ENCODE measurements around the gene PCNX2.
"Not testable (repeated sequence)": the region's sequence is repeated elsewhere in the genome, so short reads cannot be mapped to it uniquely, and the experiment has no call there.

Gene PCNX2

GRCh38 chr1:233151861-233152260 is 143.7 kb downstream of the PCNX2 start:
- ATAC-seq, result no peak

GRCh38 chr1:233144434-233144833 is 151.1 kb downstream of the PCNX2 start:
- no peak for ATAC-seq

DNA sequence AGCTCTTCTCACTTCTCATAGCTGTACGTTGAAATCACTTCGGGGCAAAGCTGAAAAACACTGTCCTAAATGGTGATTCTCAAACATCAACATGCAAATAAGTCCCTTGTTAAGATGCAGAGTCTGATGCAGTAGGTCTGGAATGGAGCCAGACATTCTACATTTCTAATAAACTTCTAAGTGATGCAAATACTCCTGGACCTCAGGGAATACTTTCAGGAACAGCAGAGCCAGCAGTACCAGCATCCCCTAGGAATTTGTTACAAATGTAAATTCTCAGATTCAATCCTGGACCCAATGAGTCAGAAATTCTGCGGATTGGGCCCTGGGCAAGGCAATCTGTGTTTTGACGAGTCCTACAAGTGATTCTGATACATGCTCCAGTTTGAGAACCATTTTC is 152.3 kb downstream of the PCNX2 start:
- ATAC-seq, result no peak

DNA sequence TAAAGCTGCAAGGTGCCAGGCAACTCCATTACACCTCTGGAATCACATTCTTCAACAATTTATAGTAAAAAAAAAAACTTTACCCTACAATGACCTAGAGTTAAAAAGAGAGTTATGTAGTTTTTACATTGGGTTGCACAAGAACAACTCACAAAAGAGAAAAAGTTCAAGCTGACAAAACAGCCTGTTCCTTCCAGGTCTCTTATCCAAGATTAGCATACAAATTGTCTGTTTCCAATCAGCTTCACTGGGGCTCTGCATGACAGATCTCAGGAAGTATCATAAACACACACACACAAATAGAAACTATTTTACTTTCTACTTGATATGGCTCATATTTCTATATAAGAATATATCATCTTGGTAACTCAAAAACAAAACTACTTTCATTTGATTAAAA is 154.6 kb downstream of the PCNX2 start:
- no peak for ATAC-seq

DNA sequence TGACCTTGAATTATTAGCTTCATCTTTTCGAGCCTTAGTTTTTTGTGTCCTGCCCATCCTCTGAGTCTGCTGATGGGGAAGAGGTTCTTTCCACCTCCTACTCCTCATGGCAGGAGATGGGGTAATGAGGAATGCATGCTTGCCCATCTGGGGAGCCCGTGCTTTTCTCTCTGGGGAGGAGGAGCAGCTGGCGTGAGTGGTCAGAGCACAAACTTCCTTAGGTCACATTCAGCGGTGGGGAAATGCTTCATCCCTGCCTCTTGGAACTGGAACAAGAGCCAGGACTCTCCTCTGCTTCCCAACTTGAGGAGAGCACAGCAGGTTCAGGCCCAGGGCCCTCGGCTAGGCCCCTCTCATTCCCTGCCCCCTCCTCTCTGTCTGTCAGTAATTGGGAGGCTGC is 155.0 kb downstream of the PCNX2 start:
- ATAC-seq, result no peak

DNA sequence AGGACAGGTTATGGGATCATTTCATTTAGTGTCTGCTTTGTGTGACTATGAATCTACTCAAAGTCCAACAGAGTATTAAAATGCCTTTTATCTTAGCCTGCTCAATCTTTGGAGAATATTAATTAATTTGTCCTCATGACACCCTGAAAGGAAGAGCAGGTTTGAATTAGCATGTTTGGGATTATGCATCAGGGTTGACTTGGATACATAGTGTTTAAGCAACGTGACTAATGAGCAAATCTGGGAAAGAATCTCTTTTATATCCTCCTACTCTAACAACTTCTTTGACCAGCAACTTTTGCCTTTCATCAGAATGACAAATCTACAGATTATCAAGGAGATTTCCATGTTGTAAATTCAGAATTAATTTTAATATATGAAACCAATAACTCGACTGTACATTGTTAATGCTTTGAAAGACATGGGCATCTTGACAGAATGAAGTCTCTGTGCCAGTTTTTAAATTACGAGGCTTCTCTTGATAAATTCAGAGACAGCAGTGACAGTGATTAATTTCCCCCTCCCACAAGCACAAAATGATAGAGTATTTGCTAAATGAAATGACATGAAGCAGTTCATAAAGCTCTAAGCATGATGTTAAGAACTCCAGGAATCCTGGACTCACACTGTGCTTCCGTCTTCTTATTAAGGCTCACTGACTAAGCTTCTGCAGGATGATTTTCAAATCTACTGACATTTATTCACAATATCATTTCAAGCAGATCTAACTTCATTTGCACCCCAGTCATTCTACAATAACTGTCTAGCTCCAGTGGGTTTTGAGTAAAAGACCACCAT is 156.5 kb downstream of the PCNX2 start:
- no peak for ATAC-seq

DNA sequence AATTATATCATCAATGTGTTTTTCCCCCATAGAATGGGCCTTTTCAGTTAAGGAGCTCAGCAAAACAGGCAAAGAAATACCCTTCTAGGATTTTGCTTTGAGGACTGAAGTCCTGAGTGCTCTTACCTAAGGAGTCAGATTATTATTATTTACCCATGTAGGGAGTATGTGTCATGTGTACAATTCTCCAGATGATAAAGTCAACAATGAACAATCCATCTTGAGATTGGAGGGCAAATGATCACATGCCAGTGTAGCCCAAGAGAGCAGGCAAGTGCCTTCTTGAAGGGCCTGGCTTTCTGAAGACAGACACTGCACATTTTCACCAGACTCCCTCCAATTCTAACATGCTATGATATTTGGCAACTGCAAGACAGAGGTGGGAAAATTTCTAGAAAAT is 159.7 kb downstream of the PCNX2 start:
- no peak for ATAC-seq

DNA sequence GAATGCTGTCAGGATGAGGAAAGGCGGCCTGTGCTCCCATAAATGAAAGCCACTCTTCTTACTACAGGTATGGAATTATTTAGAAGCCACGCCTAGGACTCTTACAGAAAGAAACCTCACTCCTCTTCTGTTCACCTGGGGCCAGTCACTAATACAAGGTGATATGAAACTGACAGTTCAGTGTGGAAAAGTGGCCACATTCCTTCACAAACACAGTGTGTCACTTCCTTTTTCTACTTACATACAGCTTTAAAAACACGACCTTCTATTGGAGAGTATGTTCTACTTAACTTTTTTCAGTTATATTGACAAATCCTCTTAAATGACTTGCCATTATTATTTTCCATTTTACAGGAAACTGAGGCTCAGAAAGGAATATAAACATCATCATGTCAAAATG is 163.1 kb downstream of the PCNX2 start:
- no peak for ATAC-seq

- not testable (repeated sequence) for ATAC-seq
Measured at GRCh38 chr1:233129031-233129430, 166.5 kb downstream of the PCNX2 start.

GRCh38 chr1:233127157-233127556 is 168.4 kb downstream of the PCNX2 start:
- ATAC-seq, result no peak

DNA sequence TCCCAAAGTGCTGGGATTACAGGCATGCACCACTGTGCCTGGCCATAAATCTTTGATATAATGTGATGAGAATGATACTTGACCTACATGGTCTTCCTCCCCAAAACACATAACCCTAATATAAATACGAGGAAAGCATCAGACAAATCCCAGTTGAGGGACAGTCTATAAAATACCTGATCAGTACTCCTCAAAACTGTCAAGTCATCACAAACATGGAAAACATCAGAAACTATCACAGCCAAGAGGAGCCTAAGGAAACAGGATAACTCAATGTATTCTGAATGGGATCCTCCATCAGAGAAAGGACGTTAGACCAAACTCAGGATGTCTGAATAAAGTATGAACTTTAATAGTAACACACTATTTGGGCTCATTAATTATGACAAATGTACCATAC is 172.7 kb downstream of the PCNX2 start:
- no peak for ATAC-seq

GRCh38 chr1:233121947-233122559 is 173.5 kb downstream of the PCNX2 start:
- ATAC-seq, result no peak

DNA sequence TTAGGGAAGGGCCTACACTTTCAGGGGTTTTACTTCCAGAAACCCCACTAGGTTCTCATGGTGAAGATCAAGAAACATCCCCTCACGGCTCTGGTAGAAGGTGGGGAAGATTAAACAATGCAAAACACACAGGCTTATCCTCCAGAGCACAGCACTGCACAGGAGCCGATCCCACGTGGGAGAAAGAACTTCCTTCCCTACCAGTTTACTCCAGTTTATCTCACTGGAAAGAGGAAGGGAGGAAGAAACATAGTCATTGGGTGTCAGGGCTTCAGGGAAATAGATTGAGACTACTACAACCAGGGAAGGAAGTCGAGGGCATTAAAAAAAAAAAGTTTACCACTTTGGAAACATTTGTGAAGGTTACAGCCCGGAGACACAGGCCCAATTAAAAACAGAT is 180.7 kb downstream of the PCNX2 start:
- no peak for ATAC-seq

DNA sequence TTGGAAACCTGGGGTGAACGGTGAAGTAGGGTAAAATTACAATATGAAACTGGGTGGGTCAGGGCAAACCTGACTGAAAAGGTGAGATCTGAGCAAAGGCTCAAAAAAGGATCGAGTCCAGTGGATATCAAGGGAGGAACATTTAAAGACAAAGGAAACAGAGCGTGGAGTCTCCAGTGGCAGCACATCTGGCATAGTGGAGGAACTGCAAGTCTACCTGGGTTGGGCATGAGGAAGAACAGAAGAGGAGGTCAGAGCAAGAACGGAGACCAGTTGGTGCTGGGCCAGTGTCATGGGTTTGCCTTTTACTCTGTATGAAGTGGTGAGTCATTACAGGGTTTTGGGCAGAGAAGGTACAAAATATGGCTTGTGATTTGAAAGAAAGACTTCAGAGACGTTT is 181.4 kb downstream of the PCNX2 start:
- ATAC-seq, result no peak

DNA sequence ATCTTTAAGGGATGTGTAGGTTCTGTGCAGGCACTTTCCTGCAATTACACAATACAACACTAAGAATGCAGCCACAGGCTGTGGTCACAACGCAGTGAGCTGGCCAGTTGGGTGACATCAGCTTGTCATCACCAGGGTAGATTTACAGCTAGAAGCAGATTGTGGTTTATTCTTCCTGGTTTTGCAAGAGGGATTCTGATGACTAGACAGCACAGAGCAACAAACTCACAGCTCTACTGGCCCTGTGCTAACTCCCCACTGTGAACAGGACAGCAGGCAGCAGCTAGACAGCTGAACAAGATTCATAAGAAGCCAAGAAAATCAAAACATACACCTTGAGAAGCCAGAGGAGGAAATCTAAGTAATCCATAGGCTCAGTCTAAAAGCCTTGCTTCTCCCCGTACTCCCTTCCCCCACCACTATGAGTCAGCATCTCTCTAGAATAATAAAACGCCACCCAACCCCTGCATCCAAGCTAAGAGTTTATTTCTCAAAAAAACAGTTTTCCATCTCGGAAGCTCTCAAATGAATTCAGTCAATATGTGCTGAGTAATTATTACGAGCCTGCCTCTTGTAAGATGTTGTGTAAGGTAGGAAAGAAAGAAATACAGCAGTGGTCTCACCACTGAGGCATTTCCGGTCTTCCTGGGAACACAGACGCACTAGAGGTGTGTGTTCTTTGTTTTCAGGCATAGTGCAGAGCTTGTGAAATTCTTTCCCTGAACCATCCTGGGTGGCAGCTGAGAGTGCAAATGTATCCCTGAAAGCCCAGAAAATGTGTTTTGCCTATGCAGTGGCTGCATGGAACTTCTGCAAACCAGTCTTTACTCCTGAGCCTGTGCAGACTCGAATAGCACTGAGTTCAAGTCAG is 182.3 kb downstream of the PCNX2 start:
- peak; percentile 35 to 45 for ATAC-seq

DNA sequence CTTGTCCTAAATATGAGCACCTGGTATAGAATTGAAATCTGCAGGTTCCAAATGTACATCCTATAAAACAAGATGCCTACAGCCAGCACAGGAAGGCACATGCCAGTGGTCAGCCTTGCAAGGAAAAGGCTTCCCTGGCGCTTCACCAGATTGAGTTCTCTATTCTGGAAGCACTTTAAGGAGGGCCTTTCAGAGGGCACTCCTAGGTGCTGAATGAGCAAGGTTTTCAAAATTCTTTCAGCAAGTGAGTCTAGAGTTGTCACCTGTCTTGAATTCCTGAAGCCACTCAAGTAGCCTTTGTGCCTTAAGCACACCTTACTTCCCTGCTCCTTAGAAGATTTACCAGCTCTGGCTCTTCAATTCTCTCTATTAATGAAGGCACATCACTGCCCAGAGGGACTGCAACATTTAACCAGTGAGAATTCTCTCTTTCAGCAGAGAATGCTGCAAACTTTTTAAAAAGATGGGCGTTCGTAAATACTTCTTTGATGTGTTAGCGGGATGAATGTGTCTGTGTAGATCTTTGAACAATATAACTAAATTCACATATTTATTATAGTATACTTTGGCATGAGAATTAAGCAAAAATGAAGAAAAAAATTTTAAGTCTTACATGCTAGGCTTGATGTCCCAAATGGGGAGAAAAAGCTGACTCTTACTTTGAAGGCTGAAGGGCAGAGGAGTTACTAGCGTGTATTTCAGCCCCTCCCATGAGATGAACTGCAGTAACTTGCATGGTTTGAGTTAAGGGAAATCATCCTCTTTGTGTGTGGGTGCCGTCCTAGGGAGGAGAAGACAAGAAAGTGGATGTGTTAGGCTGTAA is 183.1 kb downstream of the PCNX2 start:
- no peak for ATAC-seq

GRCh38 chr1:233111731-233112130 is 183.8 kb downstream of the PCNX2 start:
- no peak for ATAC-seq

DNA sequence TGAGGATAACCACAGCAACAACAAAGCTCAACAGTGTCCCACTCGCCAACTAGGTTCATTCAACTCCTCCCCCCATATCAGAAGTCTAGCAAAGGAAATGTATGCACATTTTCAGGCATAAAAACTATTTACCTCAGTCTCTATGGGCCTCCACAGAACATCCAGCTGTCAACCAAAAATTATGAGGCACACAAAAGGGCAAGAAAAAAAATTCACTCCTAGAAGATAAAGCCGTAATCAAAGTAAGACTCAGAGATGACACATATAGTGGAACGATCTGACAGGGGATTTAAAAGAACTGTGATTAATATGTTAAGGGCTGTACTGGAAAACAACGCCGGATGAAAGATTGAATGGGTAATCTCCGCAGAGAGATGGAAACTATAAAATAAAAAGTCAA is 186.4 kb downstream of the PCNX2 start:
- no peak for ATAC-seq

DNA sequence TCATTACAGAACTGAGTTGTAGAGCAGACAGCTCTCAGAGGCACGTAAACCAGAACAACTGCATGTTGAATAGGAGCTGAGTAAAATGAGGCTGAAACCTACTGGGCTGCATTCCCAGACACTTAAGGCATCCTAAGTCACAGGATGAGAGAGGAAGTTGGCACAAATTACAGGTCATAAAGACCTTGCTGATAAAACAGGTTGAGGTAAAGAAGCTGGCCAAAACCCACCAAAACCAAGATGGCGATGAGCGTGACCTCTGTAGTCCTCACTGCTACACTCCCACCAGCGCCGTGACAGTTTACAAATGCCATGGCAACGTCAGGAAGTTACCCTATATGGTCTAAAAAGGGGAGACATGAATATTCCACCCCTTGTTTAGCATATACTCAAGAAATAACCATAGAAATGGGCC is 187.8 kb downstream of the PCNX2 start:
- not testable (repeated sequence) for ATAC-seq

DNA sequence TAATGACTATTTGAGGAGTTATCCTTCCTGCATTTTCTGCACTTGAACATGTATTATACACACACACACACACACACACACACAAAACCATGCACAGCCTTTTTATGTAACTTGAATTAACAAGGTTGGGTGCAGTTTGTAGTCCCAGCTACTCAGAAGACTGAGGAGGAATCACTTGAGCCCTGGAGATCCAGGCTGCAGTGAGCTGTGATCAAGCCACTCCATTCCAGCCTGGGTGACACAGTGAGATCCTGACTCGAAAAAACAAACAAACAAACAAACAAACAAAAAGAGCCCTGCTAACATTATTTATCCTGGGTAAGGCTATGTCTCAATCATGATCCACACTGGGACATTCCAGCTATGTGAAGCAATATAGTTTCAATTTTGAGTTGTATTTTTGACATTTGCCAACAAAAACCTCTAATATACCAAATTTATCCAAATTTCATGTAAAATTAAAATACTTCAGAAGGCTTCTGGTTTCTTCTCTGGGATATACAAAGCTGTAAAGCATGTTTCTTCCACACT is 188.3 kb downstream of the PCNX2 start:
- ATAC-seq, result no peak

GRCh38 chr1:233105225-233105624 is 190.3 kb downstream of the PCNX2 start:
- no peak for ATAC-seq

GRCh38 chr1:233102341-233102740 is 193.2 kb downstream of the PCNX2 start:
- ATAC-seq, result no peak
